MM.1S (cell line): ENCODE measurements around the gene EP400.

ENCODE experiments used
- DNase-seq: peaks from one replicate; pipeline ENCODE4 v3.0.0-alpha.2; 2015
- H2AFZ ChIP-seq: fragments of 300-600 bp; sonication (generic); 2 replicates; pipeline ENCODE4 v1.6.0; 2016; ENCODE audit warnings: antibody characterized with exemption, low read length
- H3F3A ChIP-seq: fragments of 300-600 bp; sonication (generic); 2 replicates; pipeline ENCODE4 v1.6.1; 2016; ENCODE audit warnings: mild to moderate bottlenecking, antibody characterized with exemption, low read length, moderate library complexity, mixed read lengths; ENCODE audit not compliant: insufficient read depth
- H3K27ac ChIP-seq: fragments of 300-600 bp; sonication (generic); 2 replicates; pipeline ENCODE4 v1.5.1; 2016; ENCODE audit warnings: mild to moderate bottlenecking, low read length
- H3K27me3 ChIP-seq: fragments of 300-600 bp; sonication (generic); replicated peaks from 2 replicates; pipeline ENCODE4 v1.6.0; 2016; ENCODE audit warnings: low read length; ENCODE audit not compliant: insufficient read depth
- H3K36me3 ChIP-seq: fragments of 300-600 bp; sonication (generic); replicated peaks from 2 replicates; pipeline ENCODE4 v1.6.1; 2016; ENCODE audit warnings: mild to moderate bottlenecking, low read length, mixed read lengths; ENCODE audit not compliant: insufficient read depth
- H3K4me1 ChIP-seq: fragments of 300-600 bp; sonication (generic); 2 replicates; pipeline ENCODE4 v1.6.1; 2016; ENCODE audit warnings: low read length, mixed read lengths
- H3K4me2 ChIP-seq: fragments of 300-600 bp; sonication (generic); 2 replicates; pipeline ENCODE4 v1.6.0; 2016; ENCODE audit warnings: low read depth, low read length
- H3K4me3 ChIP-seq: fragments of 300-600 bp; sonication (generic); 2 replicates; pipeline ENCODE4 v1.5.1; 2016; ENCODE audit warnings: low read length, mixed read lengths
- H3K79me2 ChIP-seq: fragments of 300-600 bp; sonication (generic); 2 replicates; pipeline ENCODE4 v1.6.1; 2016; ENCODE audit warnings: mixed run types, low read length, mixed read lengths
- H3K9ac ChIP-seq: fragments of 300-600 bp; sonication (generic); 2 replicates; pipeline ENCODE4 v1.6.1; 2016; ENCODE audit warnings: low read length, mixed read lengths
- H3K9me2 ChIP-seq: fragments of 300-600 bp; sonication (generic); replicated peaks from 2 replicates; pipeline ENCODE4 v1.6.1; 2016; ENCODE audit warnings: mild to moderate bottlenecking, low read length, mixed read lengths; ENCODE audit not compliant: insufficient read depth
- H3K9me3 ChIP-seq: fragments of 300-600 bp; sonication (generic); replicated peaks from 2 replicates; pipeline ENCODE4 v1.6.1; 2016; ENCODE audit warnings: mild to moderate bottlenecking, low read length, mixed read lengths; ENCODE audit not compliant: insufficient read depth
- H4K20me1 ChIP-seq: fragments of 300-600 bp; sonication (generic); 2 replicates; pipeline ENCODE4 v1.6.1; 2016; ENCODE audit warnings: mild to moderate bottlenecking, low read length, moderate library complexity, mixed read lengths; ENCODE audit not compliant: insufficient read depth
- EZH2 ChIP-seq: fragments of 300-600 bp; sonication (generic); optimal IDR thresholded peaks from 2 replicates; pipeline ENCODE3; 2017; ENCODE audit warnings: low read depth, mild to moderate bottlenecking, antibody characterized with exemption, low read length, mixed read lengths
- EZH2phosphoT487 ChIP-seq: fragments of 300-600 bp; sonication (generic); IDR thresholded peaks from 2 replicates; pipeline ENCODE4 v1.6.1; 2018; ENCODE audit warnings: antibody characterized with exemption, low read length
- TF ChIP-seq, protein P1 (sequence below): fragments of 300-600 bp; sonication (generic); IDR thresholded peaks from 2 replicates; pipeline ENCODE4 v1.5.1; 2016; ENCODE audit warnings: antibody characterized with exemption, low read length, mixed read lengths

EP400 gene

DNA sequence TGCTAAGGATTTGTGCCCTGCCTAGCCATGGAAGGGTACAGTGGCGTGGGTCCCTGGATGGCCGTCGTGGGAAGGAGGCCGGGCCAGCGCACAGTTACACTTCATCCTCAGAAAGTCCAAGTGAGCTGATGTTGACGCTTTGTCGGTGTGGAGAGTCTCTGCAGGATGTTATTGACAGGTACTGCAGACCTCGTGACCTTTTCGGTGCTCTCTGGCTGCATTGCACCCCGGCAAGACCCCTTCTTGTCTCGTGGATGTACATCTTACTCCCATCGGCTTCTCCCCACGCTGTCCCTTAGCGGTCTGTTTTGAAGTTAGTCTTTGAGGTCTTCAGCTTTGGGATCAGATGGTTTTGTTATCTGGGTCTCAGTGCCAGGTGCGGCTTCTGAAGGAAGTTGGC is 78.4 kb downstream of the EP400 start:
- no peaks in the 10 kb centered on the region for H3K9me3 ChIP-seq
- H3K79me2 ChIP-seq = no peaks in the 10 kb centered on the region
- H4K20me1 ChIP-seq = no peaks in the 10 kb centered on the region
- no peak overlapping the region for H3K9ac ChIP-seq
- no peaks in the 10 kb centered on the region for H3K4me1 ChIP-seq
- no peaks in the 10 kb centered on the region for H3K36me3 ChIP-seq
- H3F3A ChIP-seq = no peaks in the 10 kb centered on the region
- H3K4me2 ChIP-seq = no peak overlapping the region
- no peaks in the 10 kb centered on the region for H3K9me2 ChIP-seq
- H2AFZ ChIP-seq = no peak overlapping the region
- TF ChIP-seq, protein P1, sequence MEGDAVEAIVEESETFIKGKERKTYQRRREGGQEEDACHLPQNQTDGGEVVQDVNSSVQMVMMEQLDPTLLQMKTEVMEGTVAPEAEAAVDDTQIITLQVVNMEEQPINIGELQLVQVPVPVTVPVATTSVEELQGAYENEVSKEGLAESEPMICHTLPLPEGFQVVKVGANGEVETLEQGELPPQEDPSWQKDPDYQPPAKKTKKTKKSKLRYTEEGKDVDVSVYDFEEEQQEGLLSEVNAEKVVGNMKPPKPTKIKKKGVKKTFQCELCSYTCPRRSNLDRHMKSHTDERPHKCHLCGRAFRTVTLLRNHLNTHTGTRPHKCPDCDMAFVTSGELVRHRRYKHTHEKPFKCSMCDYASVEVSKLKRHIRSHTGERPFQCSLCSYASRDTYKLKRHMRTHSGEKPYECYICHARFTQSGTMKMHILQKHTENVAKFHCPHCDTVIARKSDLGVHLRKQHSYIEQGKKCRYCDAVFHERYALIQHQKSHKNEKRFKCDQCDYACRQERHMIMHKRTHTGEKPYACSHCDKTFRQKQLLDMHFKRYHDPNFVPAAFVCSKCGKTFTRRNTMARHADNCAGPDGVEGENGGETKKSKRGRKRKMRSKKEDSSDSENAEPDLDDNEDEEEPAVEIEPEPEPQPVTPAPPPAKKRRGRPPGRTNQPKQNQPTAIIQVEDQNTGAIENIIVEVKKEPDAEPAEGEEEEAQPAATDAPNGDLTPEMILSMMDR = no peak
- no peak for TF ChIP-seq EZH2phosphoT487
- TF ChIP-seq EZH2 = no peak
- no peak overlapping the region for H3K4me3 ChIP-seq
- no peak for DNase-seq
- no peaks in the 10 kb centered on the region for H3K27me3 ChIP-seq
- H3K27ac ChIP-seq = no peak overlapping the region

DNA sequence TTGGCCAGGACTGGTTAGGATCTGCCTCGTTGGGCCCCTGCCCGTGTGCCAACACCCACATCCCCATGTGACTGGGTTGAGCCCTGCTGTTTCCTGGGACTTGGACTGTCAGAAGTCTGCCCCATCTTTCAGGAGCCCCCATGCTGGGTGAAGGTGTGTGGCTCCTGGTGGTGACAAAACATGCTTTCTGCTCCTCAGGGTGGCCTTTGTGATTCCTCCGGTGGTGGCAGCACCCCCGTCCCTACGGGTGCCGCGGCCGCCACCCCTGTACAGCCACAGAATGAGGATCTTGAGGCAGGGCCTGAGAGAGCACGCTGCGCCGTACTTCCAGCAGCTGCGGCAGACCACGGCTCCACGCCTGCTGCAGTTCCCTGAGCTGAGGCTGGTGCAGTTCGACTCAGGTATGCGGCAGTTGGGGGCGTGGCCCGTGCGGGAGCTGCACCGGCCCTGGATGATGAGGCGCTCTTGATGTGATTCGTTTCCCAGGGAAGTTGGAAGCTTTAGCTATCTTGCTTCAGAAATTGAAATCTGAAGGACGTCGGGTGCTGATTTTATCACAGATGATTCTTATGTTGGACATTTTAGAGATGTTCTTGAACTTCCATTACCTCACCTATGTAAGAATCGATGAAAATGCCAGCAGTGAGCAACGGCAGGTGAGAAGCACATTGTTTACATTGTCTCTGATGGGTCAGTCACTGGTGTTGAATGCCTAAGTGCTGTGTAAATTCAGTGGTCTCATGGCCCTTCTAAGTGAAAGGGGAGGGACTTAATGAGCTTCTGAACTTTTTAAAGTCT is 80.0 kb downstream of the EP400 start:
- Histone ChIP-seq H3K36me3 (no peaks in the 10 kb centered on the region), H3K27me3 (no peaks in the 10 kb centered on the region), H2AFZ (no peak overlapping the region), H3K4me1 (no peaks in the 10 kb centered on the region), H3K9me2 (no peaks in the 10 kb centered on the region), H3F3A (no peaks in the 10 kb centered on the region), H3K27ac (no peak overlapping the region), H3K79me2 (no peaks in the 10 kb centered on the region), H3K4me3 (no peak overlapping the region), H4K20me1 (no peaks in the 10 kb centered on the region), H3K4me2 (no peak overlapping the region), H3K9me3 (no peaks in the 10 kb centered on the region), H3K9ac (no peak overlapping the region)
- no peak for DNase-seq
- no peak for TF ChIP-seq EZH2phosphoT487
- TF ChIP-seq EZH2 = no peak
- TF ChIP-seq, protein P1 = no peak

DNA sequence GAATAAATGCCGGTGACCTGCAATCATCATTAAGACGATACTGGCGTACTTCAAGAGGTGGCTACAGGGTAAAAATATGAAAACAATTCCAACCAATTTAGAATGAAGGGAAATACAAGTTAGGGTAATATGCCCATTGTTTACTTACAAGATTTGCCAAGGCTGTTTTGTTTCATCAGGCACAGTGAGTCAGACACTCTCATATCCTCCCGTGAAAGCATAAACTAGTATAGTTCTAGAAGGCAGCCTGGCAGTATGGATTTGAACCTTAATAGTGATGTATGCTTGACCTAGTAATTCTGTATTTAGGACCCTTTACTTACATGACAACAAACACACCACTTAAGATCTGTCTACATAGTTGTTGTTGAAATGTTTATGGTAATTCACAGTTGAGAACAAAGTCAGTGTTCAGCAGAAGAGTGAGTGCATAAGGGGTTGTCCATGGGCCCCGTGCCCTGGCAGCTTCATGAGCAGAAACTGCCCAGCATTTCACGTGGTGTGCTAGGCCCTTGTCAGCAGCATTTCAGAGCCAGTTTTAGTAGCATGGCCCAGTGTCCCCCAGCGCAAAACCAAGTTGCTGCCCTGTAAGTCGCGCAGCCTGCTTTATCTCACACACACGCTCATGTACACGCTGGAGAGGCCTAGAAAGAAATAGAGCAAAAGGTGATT is 80.8 kb downstream of the EP400 start:
- no peaks in the 10 kb centered on the region for H3K4me1 ChIP-seq
- H2AFZ ChIP-seq = no peak overlapping the region
- no peaks in the 10 kb centered on the region for H3K27me3 ChIP-seq
- H3K27ac ChIP-seq = no peak overlapping the region
- TF ChIP-seq EZH2 (no peak), EZH2phosphoT487 (no peak)
- TF ChIP-seq, protein P1 = no peak
- no peak overlapping the region for H3K4me3 ChIP-seq
- no peak for DNase-seq
- no peaks in the 10 kb centered on the region for H3K9me2 ChIP-seq
- no peak overlapping the region for H3K4me2 ChIP-seq
- no peak overlapping the region for H3K9ac ChIP-seq
- no peaks in the 10 kb centered on the region for H4K20me1 ChIP-seq
- no peaks in the 10 kb centered on the region for H3K9me3 ChIP-seq
- no peaks in the 10 kb centered on the region for H3K36me3 ChIP-seq
- no peaks in the 10 kb centered on the region for H3K79me2 ChIP-seq
- no peaks in the 10 kb centered on the region for H3F3A ChIP-seq
